ENCODE results near the gene IRF2.

The IRF2 gene

GRCh38 chr4:184464759-184465454 is 9.4 kb downstream of the IRF2 start:
- TF ChIP-seq, protein P1, sequence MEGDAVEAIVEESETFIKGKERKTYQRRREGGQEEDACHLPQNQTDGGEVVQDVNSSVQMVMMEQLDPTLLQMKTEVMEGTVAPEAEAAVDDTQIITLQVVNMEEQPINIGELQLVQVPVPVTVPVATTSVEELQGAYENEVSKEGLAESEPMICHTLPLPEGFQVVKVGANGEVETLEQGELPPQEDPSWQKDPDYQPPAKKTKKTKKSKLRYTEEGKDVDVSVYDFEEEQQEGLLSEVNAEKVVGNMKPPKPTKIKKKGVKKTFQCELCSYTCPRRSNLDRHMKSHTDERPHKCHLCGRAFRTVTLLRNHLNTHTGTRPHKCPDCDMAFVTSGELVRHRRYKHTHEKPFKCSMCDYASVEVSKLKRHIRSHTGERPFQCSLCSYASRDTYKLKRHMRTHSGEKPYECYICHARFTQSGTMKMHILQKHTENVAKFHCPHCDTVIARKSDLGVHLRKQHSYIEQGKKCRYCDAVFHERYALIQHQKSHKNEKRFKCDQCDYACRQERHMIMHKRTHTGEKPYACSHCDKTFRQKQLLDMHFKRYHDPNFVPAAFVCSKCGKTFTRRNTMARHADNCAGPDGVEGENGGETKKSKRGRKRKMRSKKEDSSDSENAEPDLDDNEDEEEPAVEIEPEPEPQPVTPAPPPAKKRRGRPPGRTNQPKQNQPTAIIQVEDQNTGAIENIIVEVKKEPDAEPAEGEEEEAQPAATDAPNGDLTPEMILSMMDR (IDR thresholded peaks at IDR 0.05; ENCODE audit: low read depth, low read length, missing control alignments) = no peak
- no peak overlapping the region for H3K4me3 ChIP-seq (ENCODE audit: low read depth, low read length)
- in situ Hi-C loops (cut with HindIII; ENCODE audit: low pct_ligation_motif_present, low sequenced_read_pairs) = no loop called here
- H3K36me3 ChIP-seq (replicated peaks) = no peaks in the 10 kb centered on the region
- DNase-seq = no peak
- no peaks in the 10 kb centered on the region for H3K27me3 ChIP-seq (replicated peaks)
- no peak overlapping the region for H3K27ac ChIP-seq

DNA sequence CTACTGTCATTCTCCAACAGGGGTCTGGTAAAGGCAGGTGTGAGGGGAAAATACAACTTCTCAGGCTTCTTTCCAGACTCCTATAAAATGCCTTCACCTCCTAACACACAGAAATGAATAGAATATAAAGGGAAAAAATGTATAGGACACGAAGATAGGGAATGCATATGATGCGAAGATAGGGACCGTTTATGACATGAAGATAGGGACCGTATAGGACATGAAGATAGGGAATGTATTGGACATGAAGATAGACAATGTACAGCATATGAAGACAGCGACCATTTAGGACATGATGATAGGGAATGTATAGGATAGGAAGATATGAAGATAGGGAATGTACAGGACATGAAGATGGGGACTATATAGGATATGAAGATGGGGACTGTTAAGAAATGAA is 10.5 kb downstream of the IRF2 start:
- no peaks in the 10 kb centered on the region for H3K27me3 ChIP-seq (replicated peaks)
- TF ChIP-seq, protein P1 (IDR thresholded peaks at IDR 0.05; ENCODE audit: low read depth, low read length, missing control alignments) = no peak
- in situ Hi-C loops (cut with HindIII; ENCODE audit: low pct_ligation_motif_present, low sequenced_read_pairs) = no loop called here
- H3K4me3 ChIP-seq (ENCODE audit: low read depth, low read length) = no peak overlapping the region
- no peaks in the 10 kb centered on the region for H3K36me3 ChIP-seq (replicated peaks)
- H3K27ac ChIP-seq = no peak overlapping the region
- DNase-seq = no peak

DNA sequence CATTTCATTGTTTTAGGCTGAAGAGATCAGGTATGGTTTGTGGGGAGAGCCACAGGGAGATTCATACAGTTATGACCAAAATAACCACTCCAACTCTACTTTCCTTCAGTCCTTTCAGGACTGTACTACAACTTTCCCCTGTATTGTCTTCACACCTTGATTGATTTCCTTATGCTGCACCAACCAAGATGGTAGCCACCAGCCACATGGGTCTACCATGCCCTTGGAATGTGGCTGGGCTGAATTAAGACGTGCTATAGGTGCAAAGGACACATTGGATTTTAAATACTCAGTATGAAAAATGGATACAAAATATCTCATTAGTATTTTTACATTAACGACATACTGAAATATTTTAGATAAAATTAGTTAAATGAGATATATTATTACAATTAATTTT is 11.2 kb downstream of the IRF2 start:
- H3K27ac ChIP-seq = no peak overlapping the region
- no peaks in the 10 kb centered on the region for H3K27me3 ChIP-seq (replicated peaks)
- TF ChIP-seq, protein P1 (IDR thresholded peaks at IDR 0.05; ENCODE audit: low read depth, low read length, missing control alignments) = no peak
- no peak for DNase-seq
- no peaks in the 10 kb centered on the region for H3K36me3 ChIP-seq (replicated peaks)
- in situ Hi-C loops (cut with HindIII; ENCODE audit: low pct_ligation_motif_present, low sequenced_read_pairs) = no loop called here
- H3K4me3 ChIP-seq (ENCODE audit: low read depth, low read length) = no peak overlapping the region

GRCh38 chr4:184462724-184463123 is 11.6 kb downstream of the IRF2 start:
- Histone ChIP-seq H3K36me3 (replicated peaks) (no peaks in the 10 kb centered on the region), H3K27ac (no peak overlapping the region), H3K27me3 (replicated peaks) (no peaks in the 10 kb centered on the region), H3K4me3 (ENCODE audit: low read depth, low read length) (no peak overlapping the region)
- DNase-seq = no peak
- in situ Hi-C loops (cut with HindIII; ENCODE audit: low pct_ligation_motif_present, low sequenced_read_pairs) = no loop called here
- TF ChIP-seq, protein P1 (IDR thresholded peaks at IDR 0.05; ENCODE audit: low read depth, low read length, missing control alignments) = no peak

DNA sequence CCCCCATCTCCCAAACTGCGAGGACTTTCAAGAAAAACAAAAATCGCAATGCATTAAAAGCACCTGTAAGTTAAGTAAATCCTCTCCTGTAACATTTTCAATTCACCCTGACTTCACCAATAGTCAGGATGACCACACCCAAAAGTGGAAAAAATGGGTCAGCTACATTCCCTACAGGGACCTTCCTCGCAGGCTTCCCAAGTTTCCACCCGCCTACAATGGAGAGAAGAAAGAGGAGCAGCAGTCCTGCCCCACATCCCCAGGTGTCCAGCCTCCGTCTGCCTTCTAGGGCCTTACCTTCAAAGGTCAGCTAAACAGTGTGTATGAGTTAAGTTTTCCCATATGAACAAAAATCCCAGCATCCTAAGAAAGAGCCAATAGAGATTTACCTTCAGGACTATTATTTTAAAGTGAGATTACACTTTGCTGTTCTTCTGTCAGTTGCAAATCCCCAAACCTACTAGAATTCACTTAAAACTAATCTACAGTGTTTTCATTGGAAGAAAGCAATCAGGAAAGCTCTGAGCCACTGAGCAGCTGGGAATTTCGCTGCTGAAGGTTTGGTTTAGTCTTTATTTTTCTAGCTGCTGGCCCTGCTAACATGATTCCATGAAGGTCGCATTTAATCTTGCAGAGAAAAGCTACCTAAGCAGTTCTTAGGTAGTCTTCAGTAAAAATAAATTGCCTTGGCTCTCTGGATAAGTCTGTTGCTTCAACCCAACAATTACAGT is 12.5 kb downstream of the IRF2 start:
- DNase-seq = no peak
- Histone ChIP-seq H3K36me3 (replicated peaks) (no peaks in the 10 kb centered on the region), H3K27ac (no peak overlapping the region), H3K27me3 (replicated peaks) (no peaks in the 10 kb centered on the region), H3K4me3 (ENCODE audit: low read depth, low read length) (no peak overlapping the region)
- in situ Hi-C loops (cut with HindIII; ENCODE audit: low pct_ligation_motif_present, low sequenced_read_pairs) = no loop called here
- TF ChIP-seq, protein P1 (IDR thresholded peaks at IDR 0.05; ENCODE audit: low read depth, low read length, missing control alignments) = no peak
